Hindlimb muscle (tissue), 1 donor: ENCODE data around the gene FKBP1B. TPM values are rescaled to one million over a fixed set of nuclear protein-coding genes. Genes with fewer than 3 reads are reported as not detected.
A peak's percentile ranks its signal among the peaks of the same experiment; 100 is the strongest.
"Not testable (repeated sequence)": the region's sequence is repeated elsewhere in the genome, so short reads cannot be mapped to it uniquely, and the experiment has no call there.

Experiments
- DNase-seq: peaks from one replicate; pipeline ENCODE4 v3.0.0-alpha.2; 2013
- polyA plus RNA-seq: library from polyadenylated mRNA; unstranded; fragments of 120-200 nt; gene quantifications from one replicate; pipeline ENCODE4 v1.2.1, GENCODE V29; 2013; ENCODE audit not compliant: insufficient read length

Gene FKBP1B
- 2.5 TPM for polyA plus RNA-seq

- peak; percentile 23 for DNase-seq
These were observed at the start of gene FKBP1B for GRCh38 chr2:24049485-24050021. Gene FKBP1B (plus strand): TSS chr2:24049741. CDS start chr2:24049850, 109 bp downstream.

- DNase-seq: no peak
These were observed 41.8 kb upstream of the FKBP1B start for GRCh38 chr2:24007693-24008092.

GRCh38 chr2:24008672-24009366, 40.7 kb upstream of the FKBP1B start:
- DNase-seq: no peak

- DNase-seq: no peak
These were observed 40.2 kb upstream of the FKBP1B start for GRCh38 chr2:24009367-24009679.

GRCh38 chr2:24009680-24010476, 39.7 kb upstream of the FKBP1B start, which contains the start of gene MFSD2B:
Gene MFSD2B (plus strand): TSS chr2:24010085. CDS start chr2:24010097, 12 bp downstream.
- no peak for DNase-seq

GRCh38 chr2:24010477-24011249, 38.9 kb upstream of the FKBP1B start:
- DNase-seq: no peak

GRCh38 chr2:24011250-24012104, 38.1 kb upstream of the FKBP1B start:
- DNase-seq: no peak

GRCh38 chr2:24012521-24013188, 36.9 kb upstream of the FKBP1B start:
- DNase-seq: no peak

GRCh38 chr2:24014902-24015301, 34.6 kb upstream of the FKBP1B start:
- DNase-seq: not testable (repeated sequence)

GRCh38 chr2:24015562-24016375, 33.8 kb upstream of the FKBP1B start:
- DNase-seq: no peak

GRCh38 chr2:24016376-24016761, 33.2 kb upstream of the FKBP1B start:
- no peak for DNase-seq

GRCh38 chr2:24016853-24017703, 32.5 kb upstream of the FKBP1B start:
- no peak for DNase-seq

GRCh38 chr2:24017711-24018110, 31.8 kb upstream of the FKBP1B start:
- no peak for DNase-seq

- no peak for DNase-seq
These were observed 31.3 kb upstream of the FKBP1B start for GRCh38 chr2:24018241-24018640.

- DNase-seq: no peak
These were observed 29.8 kb upstream of the FKBP1B start for GRCh38 chr2:24019729-24020128.

- no peak for DNase-seq
These were observed 29.3 kb upstream of the FKBP1B start for GRCh38 chr2:24020244-24020643.

GRCh38 chr2:24021122-24021998, 28.2 kb upstream of the FKBP1B start:
- no peak for DNase-seq

- no peak for DNase-seq
These were observed 27.1 kb upstream of the FKBP1B start for GRCh38 chr2:24022324-24022974.
